ENCODE data around the gene CHST15. TPM values are rescaled to one million over a fixed set of nuclear protein-coding genes. Genes with fewer than 3 reads are reported as not detected.

Gene CHST15
- total and polyA plus RNA-seq, 2 of the 8 experiments (the other 6 are each of a cell fraction or from before 2014, with no cell fraction given) = 8.8 to 9.1 TPM

GRCh38 chr10:124048371-124049290 is 44.8 kb downstream of the CHST15 start:
- Histone ChIP-seq H4K8ac (ENCODE audit: extremely low read depth, insufficient read depth, low read length) (no peak overlapping the region), H2BK5ac (ENCODE audit: low read depth, low read length) (no peak overlapping the region), H4K20me1 (replicated peaks in 1 of 2; ENCODE audit: control insufficient read depth in 1 of 2, insufficient read depth in 2 of 2, low read length in 2 of 2) (no peaks in the 10 kb centered on the region), H3K4me3 (ENCODE audit: extremely low read depth in 1 of 4, insufficient read depth in 2 of 4, low read depth in 3 of 4, low read length in 4 of 4) (no peak overlapping the region), H3K56ac (replicated peaks; ENCODE audit: insufficient read length, low read depth, low read length) (no peak overlapping the region), H2BK12ac (ENCODE audit: low read depth, low read length) (no peak overlapping the region), H4K5ac (ENCODE audit: insufficient read length, low read depth, low read length) (no peak overlapping the region), H3K9ac (replicated peaks in 1 of 4; ENCODE audit: extremely low read depth in 1 of 4, low read depth in 3 of 4, low read length in 3 of 4) (no peak overlapping the region), H3K27me3 (replicated peaks in 1 of 4; ENCODE audit: control insufficient read depth in 3 of 4, extremely low read depth in 1 of 4, insufficient read depth in 3 of 4, low read length in 3 of 4) (no peaks in the 10 kb centered on the region), H3K4me1 (replicated peaks in 1 of 4; ENCODE audit: control insufficient read depth in 3 of 4, insufficient read depth in 4 of 4, low read length in 3 of 4) (no peaks in the 10 kb centered on the region; a peak in 2 of 7 replicates), H3K36me3 (ENCODE audit: control insufficient read depth in 2 of 4, insufficient read depth in 4 of 4, low read length in 3 of 4) (no peaks in the 10 kb centered on the region), H2BK15ac (ENCODE audit: low read length) (no peak overlapping the region; the same call in 1 of the 2 replicates), H3K79me1 (ENCODE audit: low read depth, low read length) (peaks cover 3% of the 10 kb centered on the region; the same call in 1 of the 2 replicates), H2BK120ac (replicated peaks; ENCODE audit: low read depth, low read length) (no peak overlapping the region), H3K4ac (replicated peaks; ENCODE audit: insufficient read length, low read depth, low read length) (no peak overlapping the region), H3K23me2 (ENCODE audit: low read depth, low read length) (no peaks in the 10 kb centered on the region), H2AFZ (ENCODE audit: low read length) (no peak overlapping the region), H4K91ac (replicated peaks; ENCODE audit: insufficient read length, low read length) (no peak overlapping the region), H2AK5ac (ENCODE audit: low read depth, low read length) (no peak overlapping the region), H3K18ac (ENCODE audit: extremely low read depth, low read length) (no peak overlapping the region), H3K79me2 (ENCODE audit: control insufficient read depth in 1 of 2, insufficient read depth in 2 of 2, low read length in 2 of 2) (no peaks in the 10 kb centered on the region), H3K9me3 (ENCODE audit: insufficient read depth in 2 of 2, low read depth in 1 of 2, low read length in 1 of 2) (no peaks in the 10 kb centered on the region), H3K23ac (ENCODE audit: insufficient read length) (no peak overlapping the region), H3K14ac (ENCODE audit: insufficient read length) (no peak overlapping the region), H2BK20ac (ENCODE audit: low read length) (no peak overlapping the region), H3K4me2 (ENCODE audit: insufficient read depth in 1 of 2, low read depth in 2 of 2, low read length in 2 of 2) (no peak overlapping the region), H3K27ac (ENCODE audit: low read depth, low read length) (no peak overlapping the region)
- FAIRE-seq = no peak
- CTCF ChIA-PET (ENCODE audit: partially characterized antibody) = interaction anchor here (0.9 to 2.5 kb wide), 5 partner anchors 9 to 169 kb away, joined by 3 to 8 read pairs (median 4); no protein-coding TSS in a partner anchor
- POLR2A ChIA-PET (ENCODE audit: partially characterized antibody) = no interaction called here
- WGBS, 2 experiments (ENCODE audit: extremely low coverage in 1 of 2, insufficient coverage in 1 of 2, insufficient read length in 1 of 2, insufficient replicate concordance in 2 of 2, low coverage in 1 of 2, low lambda C conversion rate in 2 of 2, missing lambda C conversion rate in 1 of 2) = 90% methylated on average over 19 of the region's 19 CpGs; no CpG with 5 or more reads in 1 of the 2 experiments
- DNase-seq (ENCODE audit: low read depth in 1 of 2, low spot score in 2 of 2) = no peak
